Caco-2 (cell line): ENCODE measurements around the gene ARL5A. TPM values are rescaled to one million over a fixed set of nuclear protein-coding genes. Genes with fewer than 3 reads are reported as not detected.

Experiments
- BruUV-seq: library from RNA; stranded (reverse); fragments of 400-500 nt; replicated peaks from 2 replicates; lab custom pipeline; 2021; lab: Mats Ljungman, UMichigan
- CTCF ChIA-PET: fragments of 300-600 bp; sonication (Branson Sonifier 250); formaldehyde crosslinking; loops from one replicate; lab custom pipeline; 2022; ENCODE audit warnings: antibody characterized with exemption; lab: Charles Lee
- POLR2A ChIA-PET: fragments of 300-600 bp; sonication (Branson Sonifier 250); formaldehyde crosslinking; loops from one replicate; lab custom pipeline; 2022; ENCODE audit warnings: antibody characterized with exemption; lab: Charles Lee
- DNase-seq, 2 experiments: peaks; one replicate each; pipeline versions ENCODE4 v3.0.0 to v3.0.0-alpha.2; 2020 to 2022
- H3K27me3 ChIP-seq: replicated peaks from 2 replicates; pipeline ENCODE4 v1.6.0; 2011; ENCODE audit warnings: low read length; ENCODE audit not compliant: control insufficient read depth, insufficient read depth
- H3K36me3 ChIP-seq: 2 replicates; pipeline ENCODE4 v1.5.1; 2011; ENCODE audit warnings: low read length; ENCODE audit not compliant: control insufficient read depth, insufficient read depth
- H3K4me1 ChIP-seq: fragments of 250-450 bp; sonication (Bioruptor Pico); 2 replicates; pipeline ENCODE4 v1.5.1; 2020; ENCODE audit warnings: mild to moderate bottlenecking
- H3K4me3 ChIP-seq: 2 replicates; pipeline ENCODE4 v1.5.1; 2011; ENCODE audit warnings: low read depth, mild to moderate bottlenecking, control low read depth, low read length
- H3K9me3 ChIP-seq: fragments of 250-450 bp; sonication (Bioruptor Pico); 2 replicates; pipeline ENCODE4 v1.5.1; 2020; ENCODE audit warnings: mild to moderate bottlenecking, moderate library complexity
- H3K27ac Mint-ChIP-seq: one replicate; pipeline ENCODE4 v1.8.0; 2022; ENCODE audit warnings: mixed read lengths; ENCODE audit not compliant: unreplicated experiment
- H3K27me3 Mint-ChIP-seq: one replicate; pipeline ENCODE4 v1.8.0; 2022; ENCODE audit warnings: mixed read lengths; ENCODE audit not compliant: insufficient read depth, unreplicated experiment
- H3K36me3 Mint-ChIP-seq: one replicate; pipeline ENCODE4 v1.8.0; 2022; ENCODE audit warnings: mild to moderate bottlenecking, mixed read lengths; ENCODE audit not compliant: insufficient read depth, unreplicated experiment
- H3K4me1 Mint-ChIP-seq: one replicate; pipeline ENCODE4 v1.8.0; 2022; ENCODE audit warnings: low read depth, mixed read lengths; ENCODE audit not compliant: unreplicated experiment
- H3K4me3 Mint-ChIP-seq: one replicate; pipeline ENCODE4 v1.8.0; 2022; ENCODE audit warnings: mild to moderate bottlenecking, moderate library complexity, mixed read lengths; ENCODE audit not compliant: unreplicated experiment
- H3K9me3 Mint-ChIP-seq: one replicate; pipeline ENCODE4 v1.8.0; 2022; ENCODE audit warnings: mixed read lengths; ENCODE audit not compliant: unreplicated experiment
- intact Hi-C: fragments of 100-400 bp; cut with micrococcal nuclease; formaldehyde crosslinking; loops from one replicate; pipeline ENCODE4 v1.10.0; 2022; ENCODE audit not compliant: unreplicated experiment
- total RNA-seq: library from RNA; stranded (reverse); gene quantifications from 2 replicates; pipeline ENCODE4 v1.2.3, GENCODE V29; 2022
- TF ChIP-seq, protein P1 (sequence below), 2 experiments: fragments of 200-600 bp in 1 of 2; IDR thresholded peaks; 1 replicate in 1 of 2; 2 replicates in 1 of 2; pipeline versions ENCODE4 v1.5.1 to v1.8.0; 2011 to 2022; ENCODE audit warnings: antibody characterized with exemption in 1 of 2, control low read depth in 1 of 2, inconsistent platforms in 1 of 2, low read depth in 1 of 2, low read length in 1 of 2, mild to moderate bottlenecking in 1 of 2, moderate library complexity in 1 of 2; ENCODE audit not compliant: insufficient read depth in 1 of 2, severe bottlenecking in 1 of 2, unreplicated experiment in 1 of 2

ARL5A gene
- total RNA-seq, 1 experiment from 2014 or later: 58.3 TPM

DNA sequence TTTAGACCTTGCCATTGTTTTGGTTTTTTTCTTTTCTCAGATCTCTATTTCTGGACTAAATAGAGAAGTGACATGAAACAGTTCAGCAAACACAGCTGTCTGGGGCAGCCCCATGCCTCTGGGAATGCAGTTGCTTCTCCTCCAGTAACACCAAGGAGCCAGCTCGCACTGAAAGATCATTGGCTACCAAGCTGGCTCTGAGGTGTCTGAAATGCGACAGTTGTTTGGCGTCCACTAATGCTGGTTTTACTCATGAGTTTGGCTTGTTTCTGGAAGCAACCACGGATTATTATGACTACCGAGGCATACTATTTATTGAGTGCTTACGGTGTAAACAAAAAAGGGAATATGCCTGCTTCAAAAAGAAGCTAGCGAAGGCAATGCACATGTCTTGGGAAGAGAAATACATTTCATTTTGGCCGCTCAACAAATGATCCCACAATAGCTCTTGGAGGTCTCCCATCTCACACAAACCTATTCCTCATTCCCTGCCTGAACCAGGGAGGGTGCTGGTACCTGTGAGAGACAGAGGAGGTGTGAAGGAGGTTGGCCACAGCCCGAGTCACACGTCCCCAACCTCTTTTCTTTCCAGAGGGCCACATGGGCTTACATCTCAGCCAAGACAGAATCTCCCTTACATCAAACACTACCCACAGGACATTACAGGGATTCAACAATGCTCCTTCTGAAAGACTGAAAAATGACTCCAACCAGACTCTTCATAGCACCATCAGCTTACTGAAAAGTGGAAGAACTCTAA, 56.4 kb downstream of the ARL5A start:
- ChIA-PET CTCF (no interaction called here), POLR2A (no interaction called here)
- no peaks in the 10 kb centered on the region for H3K36me3 ChIP-seq
- DNase-seq: no peak
- no peak overlapping the region for H3K27ac Mint-ChIP-seq
- H3K27me3 Mint-ChIP-seq: no peaks in the 10 kb centered on the region
- no peaks in the 10 kb centered on the region for H3K27me3 ChIP-seq
- no peak overlapping the region for H3K4me3 Mint-ChIP-seq
- no TSS peak for BruUV-seq
- intact Hi-C loops: no loop called here
- no peak overlapping the region for H3K4me3 ChIP-seq
- no peaks in the 10 kb centered on the region for H3K36me3 Mint-ChIP-seq
- H3K4me1 ChIP-seq: no peaks in the 10 kb centered on the region
- no peaks in the 10 kb centered on the region for H3K9me3 Mint-ChIP-seq
- TF ChIP-seq, protein P1, sequence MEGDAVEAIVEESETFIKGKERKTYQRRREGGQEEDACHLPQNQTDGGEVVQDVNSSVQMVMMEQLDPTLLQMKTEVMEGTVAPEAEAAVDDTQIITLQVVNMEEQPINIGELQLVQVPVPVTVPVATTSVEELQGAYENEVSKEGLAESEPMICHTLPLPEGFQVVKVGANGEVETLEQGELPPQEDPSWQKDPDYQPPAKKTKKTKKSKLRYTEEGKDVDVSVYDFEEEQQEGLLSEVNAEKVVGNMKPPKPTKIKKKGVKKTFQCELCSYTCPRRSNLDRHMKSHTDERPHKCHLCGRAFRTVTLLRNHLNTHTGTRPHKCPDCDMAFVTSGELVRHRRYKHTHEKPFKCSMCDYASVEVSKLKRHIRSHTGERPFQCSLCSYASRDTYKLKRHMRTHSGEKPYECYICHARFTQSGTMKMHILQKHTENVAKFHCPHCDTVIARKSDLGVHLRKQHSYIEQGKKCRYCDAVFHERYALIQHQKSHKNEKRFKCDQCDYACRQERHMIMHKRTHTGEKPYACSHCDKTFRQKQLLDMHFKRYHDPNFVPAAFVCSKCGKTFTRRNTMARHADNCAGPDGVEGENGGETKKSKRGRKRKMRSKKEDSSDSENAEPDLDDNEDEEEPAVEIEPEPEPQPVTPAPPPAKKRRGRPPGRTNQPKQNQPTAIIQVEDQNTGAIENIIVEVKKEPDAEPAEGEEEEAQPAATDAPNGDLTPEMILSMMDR (IDR thresholded peaks at IDR 0.05; ENCODE audit: insufficient read depth in 1 of 2, low read depth in 1 of 2, low read length in 1 of 2, severe bottlenecking in 1 of 2, unreplicated experiment in 1 of 2): no peak
- no peaks in the 10 kb centered on the region for H3K9me3 ChIP-seq
- no peaks in the 10 kb centered on the region for H3K4me1 Mint-ChIP-seq

DNA sequence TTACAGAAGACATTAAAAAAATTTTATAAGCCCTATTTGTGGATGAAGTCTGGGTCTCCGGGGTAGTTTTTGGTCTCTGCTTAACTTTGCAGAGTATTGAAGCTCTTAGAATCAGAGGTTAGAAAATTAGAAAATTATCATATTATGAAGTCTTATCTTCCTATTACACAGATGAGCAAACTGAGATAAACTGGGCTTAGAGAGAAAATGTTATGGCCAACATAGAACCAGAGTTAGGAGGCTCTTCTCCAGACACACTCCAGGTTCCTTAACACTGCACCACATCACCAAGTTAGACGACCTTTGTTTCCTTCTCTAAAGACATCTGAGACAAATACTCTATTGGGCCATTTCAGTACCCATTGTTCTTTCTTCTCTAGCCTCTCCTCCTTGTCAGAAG, 57.2 kb downstream of the ARL5A start:
- TF ChIP-seq, protein P1 (IDR thresholded peaks at IDR 0.05; ENCODE audit: insufficient read depth in 1 of 2, low read depth in 1 of 2, low read length in 1 of 2, severe bottlenecking in 1 of 2, unreplicated experiment in 1 of 2): no peak
- H3K36me3 ChIP-seq: no peaks in the 10 kb centered on the region
- H3K4me1 ChIP-seq: no peaks in the 10 kb centered on the region
- Mint-ChIP-seq H3K27ac (no peak overlapping the region), H3K4me3 (no peak overlapping the region), H3K4me1 (no peaks in the 10 kb centered on the region), H3K27me3 (no peaks in the 10 kb centered on the region), H3K36me3 (no peaks in the 10 kb centered on the region), H3K9me3 (no peaks in the 10 kb centered on the region)
- intact Hi-C loops: no loop called here
- POLR2A ChIA-PET: no interaction called here
- no TSS peak for BruUV-seq
- CTCF ChIA-PET: no interaction called here
- no peak for DNase-seq
- no peaks in the 10 kb centered on the region for H3K9me3 ChIP-seq
- no peak overlapping the region for H3K4me3 ChIP-seq
- no peaks in the 10 kb centered on the region for H3K27me3 ChIP-seq

DNA sequence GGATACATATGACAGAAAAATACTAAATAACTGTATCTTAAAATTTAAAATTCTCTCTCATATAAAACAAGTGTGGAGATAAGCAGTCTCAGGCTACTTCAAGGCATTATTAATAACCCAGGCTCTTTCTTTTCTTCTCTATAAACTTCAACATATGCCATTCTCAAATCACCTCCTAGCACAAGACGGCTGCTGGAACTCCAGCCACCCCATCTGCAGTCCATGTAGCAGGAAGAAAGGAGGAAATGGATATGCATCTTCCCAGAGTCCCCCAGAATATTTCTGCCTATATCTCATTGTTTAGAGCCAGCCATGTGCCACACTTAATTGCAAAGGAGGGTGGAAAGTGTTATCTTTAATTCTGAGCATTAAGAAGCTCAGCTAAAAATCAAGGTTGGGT, 58.6 kb downstream of the ARL5A start:
- H3K9me3 Mint-ChIP-seq: no peaks in the 10 kb centered on the region
- no peaks in the 10 kb centered on the region for H3K36me3 Mint-ChIP-seq
- H3K27ac Mint-ChIP-seq: no peak overlapping the region
- no peak overlapping the region for H3K4me3 ChIP-seq
- no peaks in the 10 kb centered on the region for H3K27me3 Mint-ChIP-seq
- POLR2A ChIA-PET: no interaction called here
- intact Hi-C loops: no loop called here
- CTCF ChIA-PET: no interaction called here
- H3K4me1 ChIP-seq: no peaks in the 10 kb centered on the region
- no peaks in the 10 kb centered on the region for H3K9me3 ChIP-seq
- no TSS peak for BruUV-seq
- H3K4me1 Mint-ChIP-seq: no peaks in the 10 kb centered on the region
- no peaks in the 10 kb centered on the region for H3K36me3 ChIP-seq
- DNase-seq: no peak
- no peak overlapping the region for H3K4me3 Mint-ChIP-seq
- no peaks in the 10 kb centered on the region for H3K27me3 ChIP-seq
- TF ChIP-seq, protein P1 (IDR thresholded peaks at IDR 0.05; ENCODE audit: insufficient read depth in 1 of 2, low read depth in 1 of 2, low read length in 1 of 2, severe bottlenecking in 1 of 2, unreplicated experiment in 1 of 2): no peak
